Neural progenitor cell (in vitro differentiated cells): ENCODE results near the gene POPDC2. TPM values are rescaled to one million over a fixed set of nuclear protein-coding genes. Genes with fewer than 3 reads are reported as not detected.
A peak's percentile ranks its signal among the peaks of the same experiment; 100 is the strongest.

Experiments
- DNase-seq: peaks from one replicate; pipeline ENCODE4 v3.0.0-alpha.2; 2016; ENCODE audit warnings: low spot score
- H2AFZ ChIP-seq: fragments of 200-600 bp; sonication (generic); replicated peaks from 2 replicates; pipeline ENCODE4 v1.6.1; 2016; ENCODE audit warnings: antibody characterized with exemption
- H3F3A ChIP-seq: fragments of 200-600 bp; sonication (generic); 2 replicates; pipeline ENCODE4 v1.6.1; 2016; ENCODE audit warnings: antibody characterized with exemption, low read depth
- H3K27ac ChIP-seq: fragments of 200-600 bp; sonication (generic); 2 replicates; pipeline ENCODE4 v1.5.1; 2016; ENCODE audit warnings: mild to moderate bottlenecking
- H3K27me3 ChIP-seq: fragments of 200-600 bp; sonication (generic); 2 replicates; pipeline ENCODE4 v1.6.1; 2016; ENCODE audit warnings: mild to moderate bottlenecking, moderate library complexity
- H3K36me3 ChIP-seq: fragments of 200-600 bp; sonication (generic); 2 replicates; pipeline ENCODE4 v1.5.1; 2016
- H3K4me1 ChIP-seq: fragments of 200-600 bp; sonication (generic); 2 replicates; pipeline ENCODE4 v1.6.1; 2016; ENCODE audit warnings: mixed run types
- H3K4me2 ChIP-seq: fragments of 200-600 bp; sonication (generic); 2 replicates; pipeline ENCODE4 v1.6.1; 2016
- H3K4me3 ChIP-seq: fragments of 200-600 bp; sonication (generic); 2 replicates; pipeline ENCODE4 v1.5.1; 2016
- H3K79me2 ChIP-seq: fragments of 200-600 bp; sonication (generic); 2 replicates; pipeline ENCODE4 v1.6.1; 2016; ENCODE audit warnings: low read depth
- H3K9ac ChIP-seq: fragments of 200-600 bp; sonication (generic); 2 replicates; pipeline ENCODE4 v1.6.1; 2016
- H3K9me3 ChIP-seq: fragments of 200-600 bp; sonication (generic); 2 replicates; pipeline ENCODE4 v1.5.1; 2016; ENCODE audit warnings: low read depth
- H4K20me1 ChIP-seq: fragments of 200-600 bp; sonication (generic); 2 replicates; pipeline ENCODE4 v1.6.1; 2016; ENCODE audit warnings: low read depth
- H3K27ac Mint-ChIP-seq: 3 replicates; pipeline ENCODE4 v1.8.0; 2021; ENCODE audit warnings: mixed read lengths
- H3K27me3 Mint-ChIP-seq: 2 replicates; pipeline ENCODE4 v1.8.0; 2022; ENCODE audit warnings: low read depth, mild to moderate bottlenecking, inconsistent platforms, moderate library complexity, mixed read lengths; ENCODE audit not compliant: insufficient read depth
- H3K36me3 Mint-ChIP-seq: 3 replicates; pipeline ENCODE4 v1.8.0; 2021; ENCODE audit warnings: mixed read lengths
- H3K4me1 Mint-ChIP-seq: 3 replicates; pipeline ENCODE4 v1.8.0; 2021; ENCODE audit warnings: mixed read lengths
- H3K4me3 Mint-ChIP-seq: 3 replicates; pipeline ENCODE4 v1.8.0; 2021; ENCODE audit warnings: mild to moderate bottlenecking, moderate library complexity, mixed read lengths
- H3K9me3 Mint-ChIP-seq: 3 replicates; pipeline ENCODE4 v1.8.0; 2020; ENCODE audit warnings: mixed read lengths
- EZH2 ChIP-seq: fragments of 200-600 bp; sonication (generic); IDR thresholded peaks from 2 replicates; pipeline ENCODE4 v1.6.1; 2017; ENCODE audit warnings: antibody characterized with exemption, mild to moderate bottlenecking, moderate library complexity
- EZH2phosphoT487 ChIP-seq: fragments of 200-600 bp; sonication (generic); IDR thresholded peaks from 2 replicates; pipeline ENCODE4 v1.6.1; 2017; ENCODE audit warnings: antibody characterized with exemption
- total RNA-seq: library from RNA; depleted of rRNA; stranded (reverse); fragments of >200 nt; gene quantifications from 2 replicates; pipeline ENCODE4 v1.2.3, GENCODE V29; 2015; ENCODE audit warnings: low replicate concordance
- TF ChIP-seq, protein P1 (sequence below): fragments of 200-600 bp; sonication (generic); IDR thresholded peaks from 2 replicates; pipeline ENCODE4 v1.5.1; 2017; ENCODE audit warnings: antibody characterized with exemption, mild to moderate bottlenecking

POPDC2 gene
- total RNA-seq, 1 donor from 2014 or later: 0.95 TPM

DNA sequence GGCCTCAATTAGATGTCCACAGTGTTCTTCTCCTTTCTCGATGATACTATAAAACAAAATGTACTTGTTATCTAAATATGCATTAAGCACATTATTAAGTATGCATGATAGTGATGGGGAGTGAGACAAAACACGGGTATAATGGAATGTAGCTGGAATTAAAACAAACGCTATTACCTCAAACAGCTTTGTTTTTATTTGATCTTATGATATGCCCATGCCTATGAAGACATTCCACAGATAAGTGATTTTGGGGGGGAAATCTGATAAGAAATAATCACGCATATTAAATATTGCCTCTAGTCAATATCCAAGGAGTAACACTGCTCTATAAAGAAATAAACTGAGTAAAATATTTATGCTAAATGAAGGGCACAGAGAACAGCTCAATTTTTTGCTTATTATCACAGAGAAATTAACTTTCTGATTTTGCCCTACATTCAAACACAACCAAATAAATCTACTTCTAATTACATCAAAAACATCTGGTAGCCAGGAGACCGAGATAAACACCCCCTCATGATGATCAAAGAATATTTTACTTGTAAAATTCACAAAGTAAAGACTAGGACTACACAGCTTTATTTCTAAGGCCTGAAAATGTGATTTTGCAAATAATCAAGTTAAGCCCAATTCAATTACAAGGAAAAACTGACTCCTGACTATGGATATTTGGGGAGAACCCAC is 14.9 kb upstream of the POPDC2 start:
- Histone ChIP-seq H3K9me3 (no peaks in the 10 kb centered on the region), H4K20me1 (no peaks in the 10 kb centered on the region), H3K27me3 (no peaks in the 10 kb centered on the region), H3K27ac (no peak overlapping the region), H3K4me2 (peak overlapping the region; percentile 92), H3K4me3 (peak overlapping the region; percentile 80), H3K79me2 (peaks cover 20% of the 10 kb centered on the region), H3K4me1 (peaks cover 10% of the 10 kb centered on the region), H3K36me3 (peaks cover 16% of the 10 kb centered on the region), H2AFZ (no peak overlapping the region), H3F3A (no peaks in the 10 kb centered on the region), H3K9ac (no peak overlapping the region)
- TF ChIP-seq EZH2phosphoT487 (no peak), EZH2 (no peak)
- TF ChIP-seq, protein P1, sequence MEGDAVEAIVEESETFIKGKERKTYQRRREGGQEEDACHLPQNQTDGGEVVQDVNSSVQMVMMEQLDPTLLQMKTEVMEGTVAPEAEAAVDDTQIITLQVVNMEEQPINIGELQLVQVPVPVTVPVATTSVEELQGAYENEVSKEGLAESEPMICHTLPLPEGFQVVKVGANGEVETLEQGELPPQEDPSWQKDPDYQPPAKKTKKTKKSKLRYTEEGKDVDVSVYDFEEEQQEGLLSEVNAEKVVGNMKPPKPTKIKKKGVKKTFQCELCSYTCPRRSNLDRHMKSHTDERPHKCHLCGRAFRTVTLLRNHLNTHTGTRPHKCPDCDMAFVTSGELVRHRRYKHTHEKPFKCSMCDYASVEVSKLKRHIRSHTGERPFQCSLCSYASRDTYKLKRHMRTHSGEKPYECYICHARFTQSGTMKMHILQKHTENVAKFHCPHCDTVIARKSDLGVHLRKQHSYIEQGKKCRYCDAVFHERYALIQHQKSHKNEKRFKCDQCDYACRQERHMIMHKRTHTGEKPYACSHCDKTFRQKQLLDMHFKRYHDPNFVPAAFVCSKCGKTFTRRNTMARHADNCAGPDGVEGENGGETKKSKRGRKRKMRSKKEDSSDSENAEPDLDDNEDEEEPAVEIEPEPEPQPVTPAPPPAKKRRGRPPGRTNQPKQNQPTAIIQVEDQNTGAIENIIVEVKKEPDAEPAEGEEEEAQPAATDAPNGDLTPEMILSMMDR: no peak
- H3K4me3 Mint-ChIP-seq: peak overlapping the region; percentile 96
- peaks cover 21% of the 10 kb centered on the region for H3K4me1 Mint-ChIP-seq
- H3K27ac Mint-ChIP-seq: no peak overlapping the region
- no peak for DNase-seq
- no peaks in the 10 kb centered on the region for H3K9me3 Mint-ChIP-seq
- peaks cover 9% of the 10 kb centered on the region for H3K36me3 Mint-ChIP-seq
- H3K27me3 Mint-ChIP-seq: peaks cover 2% of the 10 kb centered on the region

DNA sequence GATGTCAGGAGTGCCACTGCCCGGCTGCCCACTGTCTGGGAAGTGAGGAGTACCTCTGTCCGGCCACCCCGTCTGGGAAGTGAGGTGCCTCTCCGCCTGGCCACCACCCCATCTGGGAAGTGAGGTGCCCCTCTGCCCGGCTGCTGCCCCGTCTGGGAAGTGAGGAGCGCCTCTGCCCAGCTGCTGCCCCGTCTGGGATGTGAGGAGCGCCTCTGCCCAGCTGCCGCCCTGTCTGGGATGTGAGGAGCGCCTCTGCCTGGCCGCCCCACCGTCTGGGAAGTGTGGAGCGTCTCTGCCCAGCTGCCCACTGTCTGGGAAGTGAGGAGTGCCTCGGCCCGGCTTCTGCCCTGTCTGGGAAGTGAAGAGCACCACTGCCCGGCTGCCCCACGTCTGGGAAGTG is 13.5 kb upstream of the POPDC2 start:
- Histone ChIP-seq H3F3A (no peaks in the 10 kb centered on the region), H3K9ac (no peak overlapping the region), H3K4me3 (no peak overlapping the region), H3K4me1 (peaks cover 10% of the 10 kb centered on the region), H3K27me3 (no peaks in the 10 kb centered on the region), H3K27ac (no peak overlapping the region), H3K9me3 (no peaks in the 10 kb centered on the region), H4K20me1 (no peaks in the 10 kb centered on the region), H3K36me3 (peaks cover 19% of the 10 kb centered on the region), H2AFZ (no peak overlapping the region), H3K4me2 (no peak overlapping the region), H3K79me2 (peaks cover 20% of the 10 kb centered on the region)
- Mint-ChIP-seq H3K27ac (no peak overlapping the region), H3K27me3 (peaks cover 2% of the 10 kb centered on the region), H3K9me3 (no peaks in the 10 kb centered on the region), H3K36me3 (peaks cover 9% of the 10 kb centered on the region), H3K4me3 (no peak overlapping the region), H3K4me1 (peaks cover 21% of the 10 kb centered on the region)
- no peak for DNase-seq
- no peak for TF ChIP-seq EZH2phosphoT487
- no peak for TF ChIP-seq EZH2
- TF ChIP-seq, protein P1: no peak

DNA sequence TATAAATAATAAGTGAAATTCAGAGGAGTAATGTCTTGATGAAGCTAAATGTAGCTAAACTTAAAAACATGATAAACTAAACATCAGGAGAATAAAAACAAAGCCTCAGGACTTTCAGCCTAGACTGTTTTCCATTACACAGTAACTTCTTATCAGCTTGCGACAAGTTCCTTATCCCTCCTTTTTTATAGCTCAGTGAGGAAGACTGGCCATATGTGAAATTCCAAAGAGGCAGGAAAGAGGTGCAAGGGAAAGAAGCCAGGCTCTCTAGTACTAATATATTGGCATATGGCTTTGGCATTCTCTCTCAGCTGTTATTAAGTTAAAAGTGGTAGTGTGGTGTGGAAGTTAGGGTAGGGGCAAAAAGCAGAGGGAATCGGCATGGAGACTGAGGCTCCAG is 12.4 kb upstream of the POPDC2 start:
- Mint-ChIP-seq H3K27me3 (peaks cover 2% of the 10 kb centered on the region), H3K4me3 (no peak overlapping the region), H3K9me3 (no peaks in the 10 kb centered on the region), H3K4me1 (peaks cover 20% of the 10 kb centered on the region), H3K36me3 (peaks cover 11% of the 10 kb centered on the region), H3K27ac (no peak overlapping the region)
- no peak overlapping the region for H2AFZ ChIP-seq
- no peaks in the 10 kb centered on the region for H3K27me3 ChIP-seq
- no peak for DNase-seq
- no peaks in the 10 kb centered on the region for H3K9me3 ChIP-seq
- peaks cover 20% of the 10 kb centered on the region for H3K79me2 ChIP-seq
- H3K4me1 ChIP-seq: peaks cover 10% of the 10 kb centered on the region
- H3F3A ChIP-seq: no peaks in the 10 kb centered on the region
- H3K9ac ChIP-seq: no peak overlapping the region
- H3K4me3 ChIP-seq: no peak overlapping the region
- H3K27ac ChIP-seq: no peak overlapping the region
- no peak for TF ChIP-seq EZH2phosphoT487
- TF ChIP-seq, protein P1: no peak
- no peak for TF ChIP-seq EZH2
- H4K20me1 ChIP-seq: no peaks in the 10 kb centered on the region
- H3K4me2 ChIP-seq: no peak overlapping the region
- H3K36me3 ChIP-seq: peaks cover 19% of the 10 kb centered on the region
